ENCODE measurements around the gene ATG101.
"Not testable (repeated sequence)": the region's sequence is repeated elsewhere in the genome, so short reads cannot be mapped to it uniquely, and the experiment has no call there.

ATG101 gene

GRCh38 chr12:52080403-52081251, 10.8 kb downstream of the ATG101 start:
- no peak for FAIRE-seq

DNA sequence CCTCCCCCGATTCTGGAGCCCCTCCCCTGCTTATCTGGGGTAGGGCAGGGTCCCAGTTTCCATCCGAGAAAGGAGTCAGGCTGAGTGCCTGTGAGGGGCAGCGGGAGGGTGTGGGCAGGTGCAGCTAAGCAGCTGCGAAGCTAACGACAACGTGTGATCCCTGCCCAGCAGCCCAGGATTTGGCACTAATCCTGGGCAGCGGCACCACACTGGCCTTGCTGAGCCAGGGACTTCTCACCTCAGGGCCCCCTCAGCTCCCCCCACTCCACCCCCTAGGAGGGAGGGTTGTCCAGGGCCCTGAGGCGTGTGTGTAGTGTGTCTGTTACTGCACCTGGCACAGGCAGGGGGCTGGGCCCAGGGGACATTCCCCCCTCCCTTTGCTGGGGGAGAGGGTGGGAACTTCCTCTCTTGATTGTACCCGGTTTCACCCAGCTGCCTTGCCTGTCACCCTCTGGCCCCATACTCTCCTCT, 11.5 kb downstream of the ATG101 start:
- no peak for FAIRE-seq

GRCh38 chr12:52082026-52082668, 12.4 kb downstream of the ATG101 start:
- no peak for FAIRE-seq

DNA sequence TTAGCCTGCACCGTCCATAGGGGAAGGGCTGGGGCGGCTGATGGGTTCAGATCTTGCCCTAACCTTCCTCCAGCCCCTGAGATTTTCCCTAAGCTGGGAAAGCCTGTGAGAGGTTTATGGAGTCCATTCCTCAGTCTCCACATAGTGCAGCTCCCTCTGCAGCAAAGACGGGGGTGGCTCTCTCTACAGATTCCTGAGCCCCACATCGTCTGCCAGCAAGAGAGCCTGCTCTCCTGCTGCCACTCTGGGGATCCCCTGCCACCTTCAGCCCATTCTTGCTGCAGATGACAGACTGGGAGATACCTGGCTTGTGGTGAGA, 12.8 kb downstream of the ATG101 start:
- no peak for FAIRE-seq

DNA sequence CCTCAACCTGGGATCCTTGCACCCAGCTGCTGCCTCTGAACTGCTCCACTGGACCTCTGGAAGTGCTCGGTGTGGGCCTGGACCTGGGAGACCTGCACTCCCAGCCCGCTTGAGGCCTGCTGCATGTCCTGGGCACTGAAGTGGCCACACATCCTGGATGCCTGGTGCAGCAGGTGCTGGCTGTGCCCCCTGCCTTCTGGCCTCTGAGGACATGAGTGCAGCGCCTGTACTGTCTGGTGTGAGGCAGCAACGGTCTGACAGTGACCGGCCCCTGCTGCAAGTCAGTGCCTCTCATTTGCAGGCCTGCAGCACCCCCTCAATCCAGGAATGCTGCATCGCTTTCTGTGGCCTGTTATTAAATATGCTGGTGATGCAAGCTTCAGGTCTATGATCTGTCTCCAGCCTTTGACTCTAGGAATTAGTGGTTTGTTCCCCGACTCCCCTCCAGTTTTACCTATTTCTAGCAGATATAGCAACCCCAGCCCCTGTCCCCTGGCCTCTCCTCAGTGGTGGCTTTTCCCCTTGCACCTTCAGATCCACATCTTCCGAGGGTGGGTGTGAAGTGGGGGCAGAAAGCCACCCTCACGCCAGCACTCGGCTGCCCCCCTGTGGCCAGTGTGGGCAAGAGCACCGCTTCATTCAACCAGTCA, 13.3 kb downstream of the ATG101 start:
- no peak for FAIRE-seq

GRCh38 chr12:52083638-52083996, 13.8 kb downstream of the ATG101 start:
- no peak for FAIRE-seq

- FAIRE-seq, result no peak
Observed at GRCh38 chr12:52084491-52085231, 14.9 kb downstream of the ATG101 start.

DNA sequence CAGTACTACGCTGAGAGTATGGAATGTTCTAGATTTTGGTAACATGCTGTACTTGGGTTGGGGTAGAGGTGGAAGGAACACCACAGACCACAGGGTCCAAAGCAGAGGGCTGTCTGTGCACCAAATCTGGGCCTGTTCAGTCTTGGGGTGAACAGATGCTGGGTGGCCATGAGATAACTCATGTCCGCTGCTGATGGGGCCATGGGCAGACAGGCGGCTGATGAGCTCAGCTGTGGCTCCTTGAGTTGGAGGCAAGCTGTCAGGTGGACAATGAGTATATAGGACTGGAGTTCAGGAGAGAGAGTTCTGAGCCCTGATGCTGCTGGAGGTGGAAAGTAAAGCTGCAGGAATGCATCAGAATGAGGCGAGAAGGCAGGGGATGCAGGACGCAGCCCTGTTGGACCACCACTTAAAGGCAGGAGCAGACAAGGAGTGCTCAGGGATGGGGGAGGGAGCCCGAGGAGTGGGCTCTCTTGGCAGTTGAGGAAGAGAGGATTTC, 16.0 kb downstream of the ATG101 start:
- FAIRE-seq, result no peak

DNA sequence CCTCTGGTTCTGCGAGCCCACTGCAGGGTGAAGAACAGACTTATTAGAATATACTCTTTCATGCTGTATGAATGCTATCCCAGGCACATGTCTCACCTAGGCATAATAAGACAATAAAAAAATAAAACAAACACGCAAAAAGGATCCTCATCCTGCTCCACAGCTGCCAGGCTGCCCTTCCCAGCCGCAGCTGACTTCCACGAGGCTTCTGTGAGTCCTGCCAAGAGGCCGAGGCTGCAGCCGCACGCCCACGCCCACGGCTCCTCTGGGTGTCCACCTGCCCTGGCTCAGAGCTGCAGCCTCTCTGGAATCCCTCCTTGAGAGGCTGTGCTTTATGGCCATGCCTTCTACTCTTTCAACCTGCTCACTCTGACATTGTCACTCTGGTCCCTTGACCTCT, 16.6 kb downstream of the ATG101 start:
- no peak for FAIRE-seq

- no peak for FAIRE-seq
Observed at GRCh38 chr12:52086944-52087835, 17.4 kb downstream of the ATG101 start.

DNA sequence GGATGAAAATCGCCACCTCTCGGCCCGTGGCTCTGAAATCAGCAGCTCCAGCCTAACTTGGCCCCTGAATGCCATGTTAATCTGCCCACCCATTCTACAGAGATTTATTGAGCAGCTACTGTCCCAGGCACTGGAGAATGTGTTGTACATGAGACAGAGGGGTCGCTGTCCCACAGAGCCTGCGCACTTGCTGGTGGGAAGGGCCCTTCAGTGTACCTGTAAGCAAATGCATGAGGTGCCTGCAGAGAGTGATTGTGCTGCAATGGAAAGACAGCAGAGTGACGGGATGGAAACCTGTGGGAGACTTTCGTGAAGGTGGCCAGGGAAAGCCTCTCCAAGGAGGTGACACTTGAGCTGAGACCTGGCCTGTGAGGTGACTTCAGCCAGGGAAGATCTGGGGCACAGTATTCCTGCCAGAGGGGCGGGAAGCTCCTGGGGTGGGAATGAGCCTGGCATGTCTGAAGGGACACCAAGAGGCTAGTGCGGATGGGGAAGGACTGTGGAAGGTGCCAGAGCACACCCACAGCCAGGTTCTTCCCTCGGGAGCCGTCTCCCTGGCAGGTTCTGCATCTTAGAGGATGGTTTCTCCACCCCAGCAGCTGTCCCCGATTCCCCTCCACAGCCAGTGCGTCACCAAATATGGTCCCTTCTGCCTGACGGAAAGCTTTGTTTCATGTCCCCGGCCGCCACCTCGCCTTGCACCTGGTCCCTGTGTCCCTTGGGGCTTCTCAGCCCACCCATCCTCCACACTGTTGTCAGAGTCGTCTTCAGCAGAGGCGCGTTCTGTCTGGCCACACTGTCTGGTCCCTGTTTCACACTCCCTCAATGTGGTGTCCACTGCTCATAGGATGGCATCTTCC, 18.4 kb downstream of the ATG101 start:
- no peak for FAIRE-seq

- no peak for FAIRE-seq
Observed at GRCh38 chr12:52089491-52089890, 19.7 kb downstream of the ATG101 start.

DNA sequence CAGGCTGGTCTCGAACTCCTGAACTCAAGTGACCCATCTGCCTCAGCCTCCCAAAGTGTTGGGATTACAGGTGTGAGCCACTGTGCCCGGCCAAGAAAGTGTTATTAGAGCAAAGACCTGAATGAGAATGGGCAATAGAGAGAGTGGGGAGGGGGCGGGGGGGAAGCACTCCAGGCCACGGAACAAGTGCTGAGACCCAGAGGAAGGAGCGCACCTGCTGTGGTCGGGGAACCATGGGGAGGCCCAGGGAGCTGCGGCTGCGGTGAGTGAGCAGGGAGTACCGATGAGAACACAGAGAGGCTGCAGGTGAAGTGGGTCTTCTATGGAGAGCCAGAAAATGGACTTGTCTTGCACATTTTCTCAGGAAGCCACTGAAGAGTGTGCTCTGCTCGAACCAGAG, 20.5 kb downstream of the ATG101 start:
- no peak for FAIRE-seq

GRCh38 chr12:52091061-52091460, 21.3 kb downstream of the ATG101 start:
- no peak for FAIRE-seq

GRCh38 chr12:52091869-52092268, 22.1 kb downstream of the ATG101 start:
- no peak for FAIRE-seq

GRCh38 chr12:52093346-52093745, 23.6 kb downstream of the ATG101 start:
- FAIRE-seq, result no peak

DNA sequence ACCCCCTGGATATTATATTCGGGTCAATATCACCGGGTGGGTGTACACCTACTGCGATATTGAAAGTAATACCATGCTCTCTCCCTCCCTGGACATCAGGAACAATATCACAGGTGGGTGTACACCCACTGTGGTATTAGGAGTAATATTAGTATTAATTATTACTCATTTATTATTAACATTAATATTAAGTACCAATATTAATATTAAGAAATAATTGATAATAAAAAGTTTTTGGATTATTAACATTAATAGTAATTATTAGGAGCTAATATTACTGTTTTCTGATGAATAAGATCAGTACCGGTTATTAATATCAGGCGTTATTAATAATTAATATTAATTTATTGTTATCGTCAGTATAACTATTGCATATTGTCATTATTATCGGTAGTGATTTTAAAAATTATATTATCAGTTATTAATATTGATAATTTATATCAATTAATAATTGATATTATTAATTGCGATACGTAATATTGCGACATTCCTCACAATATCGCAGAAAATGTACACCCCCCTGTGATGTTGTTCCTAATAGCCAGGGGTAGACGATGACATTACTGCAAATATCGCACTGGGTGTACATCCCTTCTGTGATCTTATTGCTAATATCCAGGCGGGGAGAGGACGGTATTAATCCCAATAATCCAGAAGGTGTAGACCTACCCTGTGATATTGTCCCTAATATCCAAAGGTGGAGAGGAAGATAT, 26.7 kb downstream of the ATG101 start:
- peak; percentile 21 for FAIRE-seq

DNA sequence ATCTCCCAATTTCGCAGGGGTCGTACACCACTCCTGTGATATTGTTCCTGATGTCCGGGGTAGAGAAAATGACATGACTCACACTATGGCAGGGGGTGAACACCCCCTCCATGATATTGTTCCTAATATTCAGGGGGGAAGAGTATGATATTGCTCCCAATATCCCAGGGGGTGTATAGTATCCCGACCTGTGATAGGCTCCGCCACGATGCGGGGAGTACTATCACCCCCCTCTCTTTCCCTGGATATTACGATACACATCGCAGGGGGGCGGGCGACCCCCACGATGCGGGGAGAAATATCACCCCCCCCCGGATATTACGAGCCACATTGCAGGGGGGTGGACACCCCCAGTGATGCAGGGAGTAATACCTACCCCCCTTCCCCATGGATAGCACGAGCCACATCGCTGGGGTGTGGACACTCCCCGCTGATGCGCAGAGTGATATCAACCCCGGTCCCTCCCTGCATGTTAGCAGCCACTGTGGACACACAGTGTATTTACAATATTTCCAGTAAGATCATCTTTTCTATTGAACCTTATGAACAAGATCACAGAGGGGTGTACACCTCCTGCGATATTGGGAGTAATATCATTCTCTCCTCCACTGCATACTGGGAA, 27.4 kb downstream of the ATG101 start:
- FAIRE-seq, result no peak

DNA sequence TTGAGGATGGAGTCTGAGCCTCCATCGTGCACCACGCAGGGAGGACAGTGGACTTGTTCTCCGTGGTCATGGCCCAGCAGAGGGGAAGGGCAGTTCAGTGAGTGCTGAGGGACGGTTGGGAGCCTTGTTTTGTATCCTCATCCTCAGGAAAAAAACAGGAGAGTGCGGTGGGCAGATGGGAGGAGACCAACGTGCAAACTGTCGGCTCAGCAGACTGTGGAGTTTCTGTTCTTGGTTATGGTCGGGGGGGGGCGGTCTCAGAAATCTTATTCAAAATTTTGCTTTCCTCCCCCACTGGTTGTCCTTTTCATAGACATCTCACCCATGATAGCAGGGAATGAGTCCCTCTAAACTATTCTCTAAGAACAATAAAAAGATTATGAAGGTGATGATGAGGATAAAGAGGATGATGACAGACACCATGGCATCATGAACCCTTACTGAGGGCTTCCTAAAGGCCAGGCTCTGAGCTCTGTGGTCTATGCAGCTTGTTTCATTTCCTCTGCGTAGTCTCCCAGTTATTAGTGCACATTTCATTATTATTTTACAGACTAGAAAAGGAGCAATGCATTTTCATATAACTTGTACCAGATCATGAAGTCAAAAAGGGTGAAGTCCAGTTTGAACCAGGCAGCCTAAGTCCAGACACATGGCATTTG, 34.8 kb downstream of the ATG101 start:
- FAIRE-seq, result not testable (repeated sequence)
